Activated B cell treated with CpG ODN at 0.5 μM for 24 hours (primary cell): ENCODE measurements around the gene SREK1. TPM values are rescaled to one million over a fixed set of nuclear protein-coding genes. Genes with fewer than 3 reads are reported as not detected.

Experiments used
- ATAC-seq: fragments of 200-7000 bp; cut with Tn5 transposase; one replicate; pipeline ENCODE4 v1.10.0; 2021; ENCODE audit warnings: low read depth, mild to moderate bottlenecking, moderate library complexity
- CTCF ChIA-PET: fragments of 350-600 bp; sonication (Branson Sonifier 250); formaldehyde crosslinking; loops from one replicate; lab custom pipeline; 2021; ENCODE audit warnings: antibody characterized with exemption; lab: Charles Lee
- POLR2A ChIA-PET: fragments of 350-600 bp; sonication (Branson Sonifier 250); formaldehyde crosslinking; loops from one replicate; lab custom pipeline; 2021; ENCODE audit warnings: antibody characterized with exemption; lab: Charles Lee
- DNase-seq: peaks from one replicate; pipeline ENCODE4 v3.0.0; 2022
- H3K27ac Mint-ChIP-seq: one replicate; pipeline ENCODE4 v1.8.0; 2020; ENCODE audit warnings: mixed read lengths
- H3K27me3 Mint-ChIP-seq: one replicate; pipeline ENCODE4 v1.8.0; 2021; ENCODE audit warnings: mixed read lengths
- H3K36me3 Mint-ChIP-seq: one replicate; pipeline ENCODE4 v1.8.0; 2021; ENCODE audit warnings: low read depth, mixed read lengths
- H3K4me1 Mint-ChIP-seq: one replicate; pipeline ENCODE4 v1.8.0; 2021; ENCODE audit warnings: mixed read lengths
- H3K4me3 Mint-ChIP-seq: one replicate; pipeline ENCODE4 v1.8.0; 2020; ENCODE audit warnings: mild to moderate bottlenecking, mixed read lengths
- H3K9me3 Mint-ChIP-seq: one replicate; pipeline ENCODE4 v1.8.0; 2020; ENCODE audit warnings: mixed read lengths
- CTCF ChIP-seq: fragments of 200-600 bp; IDR thresholded peaks from one replicate; pipeline ENCODE4 v1.8.0; 2022; ENCODE audit warnings: antibody characterized with exemption, mild to moderate bottlenecking
- intact Hi-C: fragments of 100-400 bp; cut with micrococcal nuclease; formaldehyde crosslinking; loops from one replicate; pipeline ENCODE4 v1.15.1; 2024
- total RNA-seq: library from RNA; stranded (reverse); gene quantifications from 2 replicates; pipeline ENCODE4 v1.2.3, GENCODE V29; 2022

SREK1 gene
- total RNA-seq, 1 donor from 2014 or later = 104 TPM

- Mint-ChIP-seq H3K36me3 (no peaks in the 10 kb centered on the region), H3K4me3 (no peak overlapping the region), H3K27me3 (no peaks in the 10 kb centered on the region), H3K4me1 (no peaks in the 10 kb centered on the region), H3K27ac (no peak overlapping the region), H3K9me3 (peaks cover 3% of the 10 kb centered on the region)
- POLR2A ChIA-PET = no interaction called here
- no peak for DNase-seq
- CTCF ChIA-PET = no interaction called here
- ATAC-seq = no peak
- TF ChIP-seq CTCF = no peak
- intact Hi-C loops = no loop called here
Observed at GRCh38 chr5:66203531-66203930, 59.4 kb downstream of the SREK1 start.

GRCh38 chr5:66206465-66206864, 62.4 kb downstream of the SREK1 start:
- peaks cover 3% of the 10 kb centered on the region for H3K9me3 Mint-ChIP-seq

GRCh38 chr5:66207800-66208561, 63.9 kb downstream of the SREK1 start:
- POLR2A ChIA-PET = no interaction called here
- no peaks in the 10 kb centered on the region for H3K9me3 Mint-ChIP-seq
- H3K36me3 Mint-ChIP-seq = no peaks in the 10 kb centered on the region
- H3K27ac Mint-ChIP-seq = no peak overlapping the region
- DNase-seq = no peak
- CTCF ChIA-PET = no interaction called here
- no peak for ATAC-seq
- no peaks in the 10 kb centered on the region for H3K4me1 Mint-ChIP-seq
- intact Hi-C loops = no loop called here
- no peak for TF ChIP-seq CTCF
- H3K4me3 Mint-ChIP-seq = no peak overlapping the region
- no peaks in the 10 kb centered on the region for H3K27me3 Mint-ChIP-seq

More at GRCh38 chr5:66206465-66206864, 62.4 kb downstream of the SREK1 start:
- Mint-ChIP-seq H3K4me3 (no peak overlapping the region), H3K27me3 (no peaks in the 10 kb centered on the region), H3K36me3 (no peaks in the 10 kb centered on the region), H3K4me1 (no peaks in the 10 kb centered on the region), H3K27ac (no peak overlapping the region)
- CTCF ChIA-PET = no interaction called here
- POLR2A ChIA-PET = no interaction called here
- DNase-seq = no peak
- TF ChIP-seq CTCF = no peak
- no peak for ATAC-seq
- intact Hi-C loops = no loop called here

GRCh38 chr5:66209350-66209749, 65.2 kb downstream of the SREK1 start:
- no peak for ATAC-seq
- Mint-ChIP-seq H3K27ac (no peak overlapping the region), H3K36me3 (no peaks in the 10 kb centered on the region), H3K9me3 (no peaks in the 10 kb centered on the region), H3K27me3 (no peaks in the 10 kb centered on the region), H3K4me1 (no peaks in the 10 kb centered on the region), H3K4me3 (no peak overlapping the region)
- no peak for TF ChIP-seq CTCF
- intact Hi-C loops = no loop called here
- DNase-seq = no peak
- ChIA-PET POLR2A (no interaction called here), CTCF (no interaction called here)

- CTCF ChIA-PET = no interaction called here
- intact Hi-C loops = no loop called here
- DNase-seq = no peak
- POLR2A ChIA-PET = no interaction called here
- Mint-ChIP-seq H3K36me3 (no peaks in the 10 kb centered on the region), H3K27ac (no peak overlapping the region), H3K9me3 (no peaks in the 10 kb centered on the region), H3K4me1 (no peaks in the 10 kb centered on the region), H3K4me3 (no peak overlapping the region), H3K27me3 (no peaks in the 10 kb centered on the region)
- no peak for ATAC-seq
- TF ChIP-seq CTCF = no peak
Observed at GRCh38 chr5:66209794-66210193, 65.7 kb downstream of the SREK1 start.
